NT2/D1 (cell line): Measurements from ENCODE around the gene CTNS.

Experiments
- SUZ12 ChIP-seq: IDR thresholded peaks from 2 replicates; pipeline ENCODE4 v1.6.1; 2011; ENCODE audit not compliant: insufficient read length, insufficient read depth; ENCODE audit errors: extremely low read depth
- YY1 ChIP-seq: IDR thresholded peaks from 2 replicates; pipeline ENCODE4 v1.6.1; 2011; ENCODE audit not compliant: insufficient read length, insufficient read depth
- ZNF274 ChIP-seq: IDR thresholded peaks from 2 replicates; pipeline ENCODE4 v1.6.1; 2011; ENCODE audit warnings: mild to moderate bottlenecking, low read depth, low read length

DNA sequence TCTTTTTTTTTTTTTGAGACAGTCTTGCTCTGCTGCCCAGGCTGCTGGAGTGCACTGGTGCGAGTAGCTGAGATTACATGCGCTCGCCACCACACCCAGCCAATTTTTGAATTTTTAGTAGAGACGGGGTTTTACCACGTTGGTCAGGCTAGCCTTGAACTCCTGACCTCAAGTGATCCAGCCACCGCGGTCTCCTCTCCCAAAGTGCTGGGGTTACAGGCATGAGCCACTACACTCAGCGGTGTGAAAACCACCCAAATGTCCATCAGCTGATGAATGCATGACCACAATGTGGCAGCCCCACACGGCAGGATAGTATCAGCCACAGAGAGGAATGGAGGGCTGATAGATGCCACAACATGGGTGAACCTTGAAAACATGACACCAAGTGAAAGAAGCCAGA lies 57.3 kb downstream of the CTNS start:
- TF ChIP-seq ZNF274 (no peak), YY1 (no peak), SUZ12 (no peak)
